HepG2 (cell line): ENCODE measurements around the gene WFDC5. TPM values are rescaled to one million over a fixed set of nuclear protein-coding genes. Genes with fewer than 3 reads are reported as not detected.

Experiments
- BRD4 ChIP-seq: sonication (generic); formaldehyde crosslinking; IDR thresholded peaks from 2 replicates; pipeline ENCODE4 v1.4.0; 2020; ENCODE audit warnings: missing genetic modification reagents
- CERS6 ChIP-seq: sonication (generic); formaldehyde crosslinking; IDR thresholded peaks from 2 replicates; pipeline ENCODE4 v1.5.0; 2020; ENCODE audit warnings: missing genetic modification reagents
- ELF3 ChIP-seq: IDR thresholded peaks from 2 replicates; pipeline ENCODE4 v1.6.1; 2016; ENCODE audit warnings: missing genetic modification reagents, missing compliant biosample characterization
- ELK4 ChIP-seq: sonication (generic); formaldehyde crosslinking; IDR thresholded peaks from 2 replicates; pipeline ENCODE4 v1.9.0; 2021; ENCODE audit warnings: missing genetic modification reagents, borderline replicate concordance
- GLMP ChIP-seq: sonication (generic); formaldehyde crosslinking; IDR thresholded peaks from 2 replicates; pipeline ENCODE4 v1.9.0; 2021; ENCODE audit warnings: missing genetic modification reagents, mild to moderate bottlenecking, borderline replicate concordance
- HDAC6 ChIP-seq: fragments of 200-600 bp; sonication (generic); IDR thresholded peaks from 2 replicates; pipeline ENCODE4 v1.7.0; 2017; ENCODE audit warnings: mild to moderate bottlenecking, antibody characterized with exemption, low read length, low read depth
- HOXA9 ChIP-seq: sonication (generic); formaldehyde crosslinking; IDR thresholded peaks from 2 replicates; pipeline ENCODE4 v1.8.1; 2022; ENCODE audit warnings: missing genetic modification reagents, mild to moderate bottlenecking, moderate library complexity, borderline replicate concordance
- IRF1 ChIP-seq: sonication (generic); formaldehyde crosslinking; IDR thresholded peaks from 2 replicates; pipeline ENCODE4 v1.4.0; 2020; ENCODE audit warnings: low read depth, mild to moderate bottlenecking, missing genetic modification reagents
- MATR3 ChIP-seq: sonication (generic); formaldehyde crosslinking; IDR thresholded peaks from 2 replicates; pipeline ENCODE4 v1.4.0; 2020; ENCODE audit warnings: missing genetic modification reagents
- PCBP2 ChIP-seq: fragments of 200-400 bp; formaldehyde crosslinking; optimal IDR thresholded peaks from 2 replicates; pipeline ENCODE3; 2018; ENCODE audit warnings: low read length, low read depth; ENCODE audit not compliant: poor library complexity, severe bottlenecking
- PLRG1 ChIP-seq: fragments of 450-650 bp; conservative IDR thresholded peaks from 2 replicates; pipeline ENCODE4 v1.6.1; 2016
- REL ChIP-seq: sonication (generic); formaldehyde crosslinking; conservative IDR thresholded peaks from 2 replicates; pipeline ENCODE4 v1.8.0; 2022; ENCODE audit warnings: mild to moderate bottlenecking, missing genetic modification reagents, moderate library complexity
- SAP130 ChIP-seq: IDR thresholded peaks from 2 replicates; pipeline ENCODE4 v1.6.1; 2016; ENCODE audit warnings: low read depth
- SIX1 ChIP-seq: sonication (generic); formaldehyde crosslinking; IDR thresholded peaks from 2 replicates; pipeline ENCODE4 v1.4.0; 2020; ENCODE audit warnings: missing genetic modification reagents, borderline replicate concordance
- SMAD1 ChIP-seq: sonication (generic); formaldehyde crosslinking; IDR thresholded peaks from 2 replicates; pipeline ENCODE4 v1.4.0; 2020; ENCODE audit warnings: missing genetic modification reagents, low read depth, mild to moderate bottlenecking, borderline replicate concordance
- STAG1 ChIP-seq: sonication (generic); formaldehyde crosslinking; IDR thresholded peaks from 2 replicates; pipeline ENCODE4 v1.4.0; 2020; ENCODE audit warnings: missing genetic modification reagents
- ZMAT5 ChIP-seq: sonication (generic); formaldehyde crosslinking; IDR thresholded peaks from 2 replicates; pipeline ENCODE4 v1.5.0; 2020; ENCODE audit warnings: mild to moderate bottlenecking, low read depth, missing genetic modification reagents, borderline replicate concordance
- ZNF101 ChIP-seq: sonication (generic); formaldehyde crosslinking; IDR thresholded peaks from 2 replicates; pipeline ENCODE4 v1.4.0; 2020; ENCODE audit warnings: mild to moderate bottlenecking, low read depth, missing genetic modification reagents, borderline replicate concordance
- ZNF12 ChIP-seq: sonication (generic); formaldehyde crosslinking; IDR thresholded peaks from 2 replicates; pipeline ENCODE4 v1.5.0; 2020; ENCODE audit warnings: missing genetic modification reagents
- ZNF383 ChIP-seq: sonication (generic); formaldehyde crosslinking; IDR thresholded peaks from 2 replicates; pipeline ENCODE4 v1.4.0; 2020; ENCODE audit warnings: missing genetic modification reagents, mild to moderate bottlenecking, borderline replicate concordance
- ZNF543 ChIP-seq: sonication (generic); formaldehyde crosslinking; IDR thresholded peaks from 2 replicates; pipeline ENCODE4 v1.4.0; 2020; ENCODE audit warnings: mild to moderate bottlenecking, missing genetic modification reagents
- ZNF549 ChIP-seq: sonication (generic); formaldehyde crosslinking; IDR thresholded peaks from 2 replicates; pipeline ENCODE4 v1.5.0; 2020; ENCODE audit warnings: missing genetic modification reagents
- ZNF639 ChIP-seq: conservative IDR thresholded peaks from 2 replicates; pipeline ENCODE4 v1.6.1; 2018; ENCODE audit warnings: missing genetic modification reagents
- ZNF652 ChIP-seq: IDR thresholded peaks from 2 replicates; pipeline ENCODE4 v1.6.1; 2016; ENCODE audit warnings: low read depth, borderline replicate concordance
- ZNF672 ChIP-seq: sonication (generic); formaldehyde crosslinking; IDR thresholded peaks from 2 replicates; pipeline ENCODE4 v1.8.1; 2022; ENCODE audit warnings: missing genetic modification reagents
- ZNF747 ChIP-seq: sonication (generic); formaldehyde crosslinking; IDR thresholded peaks from 2 replicates; pipeline ENCODE4 v1.8.1; 2023; ENCODE audit warnings: missing genetic modification reagents, mild to moderate bottlenecking, borderline replicate concordance
- polyA plus RNA-seq, 8 experiments: library from polyadenylated mRNA; depleted of rRNA in 3 of 8; stranded (reverse) in 7 of 8; unstranded in 1 of 8; fragments of >200 nt; fragmentation: Illumina TruSeq in 4 of 8; extraction: Trizol in 4 of 8; gene quantifications; 2 replicates each; pipeline versions ENCODE4 v1.2.1 to v1.2.3, GENCODE V29; 2011 to 2016; ENCODE audit warnings: low read depth in 4 of 8, missing spikeins in 1 of 8, mixed read lengths in 1 of 8; ENCODE audit not compliant: insufficient read depth in 1 of 8
- total RNA-seq, 5 experiments: library from RNA; depleted of rRNA; stranded (reverse); fragments of >200 nt; fragmentation: Illumina TruSeq; extraction: Trizol; gene quantifications; 2 replicates each; pipeline ENCODE4 v1.2.3, GENCODE V29; 2016; ENCODE audit warnings: low read depth in 1 of 5

WFDC5 gene
- total and polyA plus RNA-seq, 2 of the 13 experiments (the other 11 are each of a cell fraction or from before 2014, with no cell fraction given): not detected

- TF ChIP-seq SIX1: peak; percentile 45
- TF ChIP-seq SAP130: peak; percentile 43; the same call in 1 of the 2 replicates
- peak; percentile 59 for TF ChIP-seq ZNF543 (CRISPR knock-in tag)
- TF ChIP-seq PCBP2: no peak
- TF ChIP-seq CERS6 (CRISPR knock-in tag): no peak
- no peak for TF ChIP-seq ZNF101 (CRISPR knock-in tag)
- TF ChIP-seq MATR3 (CRISPR knock-in tag): no peak
- no peak for TF ChIP-seq BRD4
- TF ChIP-seq ZNF383 (CRISPR knock-in tag): no peak
- no peak; the same call in 1 of the 2 replicates for TF ChIP-seq ZNF549
- TF ChIP-seq STAG1 (CRISPR knock-in tag): no peak
- no peak for TF ChIP-seq ZNF652
- TF ChIP-seq GLMP (CRISPR knock-in tag): no peak
- no peak for TF ChIP-seq ELK4 (CRISPR knock-in tag)
- TF ChIP-seq ZNF672 (CRISPR knock-in tag): no peak
- no peak for TF ChIP-seq HOXA9
- no peak for TF ChIP-seq ZMAT5 (CRISPR knock-in tag)
- peak; percentile 55 for TF ChIP-seq ELF3 (CRISPR knock-in tag)
- no peak for TF ChIP-seq REL (CRISPR knock-in tag)
- no peak for TF ChIP-seq ZNF747 (CRISPR knock-in tag)
- TF ChIP-seq PLRG1: no peak
- TF ChIP-seq IRF1 (CRISPR knock-in tag): no peak
- TF ChIP-seq ZNF12 (CRISPR knock-in tag): no peak
- no peak for TF ChIP-seq SMAD1 (CRISPR knock-in tag)
- no peak for TF ChIP-seq ZNF639 (CRISPR knock-in tag)
- no peak for TF ChIP-seq HDAC6
These were observed 37.4 kb downstream of the WFDC5 start (continued) for GRCh38 chr20:45077559-45077958.
